H1 (cell line): ENCODE results near the gene GTF2IRD1. TPM values are rescaled to one million over a fixed set of nuclear protein-coding genes. Genes with fewer than 3 reads are reported as not detected.

Source experiments
- CTCF ChIA-PET: fragments of 300-600 bp; sonication (Branson Sonifier 250); formaldehyde crosslinking; loops from one replicate; lab custom pipeline; 2021; ENCODE audit not compliant: partially characterized antibody; lab: Charles Lee
- POLR2A ChIA-PET: fragments of 300-600 bp; sonication (Branson Sonifier 250); formaldehyde crosslinking; loops from one replicate; lab custom pipeline; 2021; ENCODE audit warnings: inconsistent platforms; ENCODE audit not compliant: partially characterized antibody; lab: Charles Lee
- DNase-seq, 2 experiments: peaks; one replicate each; pipeline versions ENCODE4 v3.0.0 to v3.0.0-alpha.2; 2010 to 2022; ENCODE audit warnings: low spot score in 2 of 2, low read depth in 1 of 2, mixed read lengths in 1 of 2
- FAIRE-seq: peaks from 2 replicates; lab custom pipeline; 2011; peaks lifted over from hg19 to GRCh38; lab: Jason Lieb, UNC
- H2AFZ ChIP-seq: 2 replicates; pipeline ENCODE4 v1.8.1; 2012; ENCODE audit warnings: low read length, inconsistent platforms
- H2AK5ac ChIP-seq: 2 replicates; pipeline ENCODE4 v1.6.1; 2013; ENCODE audit warnings: low read depth, low read length
- H2BK120ac ChIP-seq: replicated peaks from 2 replicates; pipeline ENCODE3; 2013; ENCODE audit warnings: low read depth, low read length, inconsistent platforms
- H2BK12ac ChIP-seq: 2 replicates; pipeline ENCODE4 v1.6.1; 2013; ENCODE audit warnings: low read depth, low read length
- H2BK15ac ChIP-seq: 2 replicates; pipeline ENCODE4 v1.6.1; 2013; ENCODE audit warnings: low read length
- H2BK20ac ChIP-seq: 2 replicates; pipeline ENCODE4 v1.6.1; 2013; ENCODE audit warnings: low read length
- H2BK5ac ChIP-seq: 2 replicates; pipeline ENCODE4 v1.6.1; 2013; ENCODE audit warnings: low read depth, low read length
- H3K14ac ChIP-seq: 2 replicates; pipeline ENCODE4 v1.6.1; 2013; ENCODE audit warnings: inconsistent platforms; ENCODE audit not compliant: insufficient read length
- H3K18ac ChIP-seq: 2 replicates; pipeline ENCODE4 v1.6.1; 2013; ENCODE audit warnings: low read length; ENCODE audit errors: extremely low read depth
- H3K23ac ChIP-seq: 2 replicates; pipeline ENCODE4 v1.6.1; 2013; ENCODE audit warnings: inconsistent platforms; ENCODE audit not compliant: insufficient read length
- H3K23me2 ChIP-seq: 2 replicates; pipeline ENCODE4 v1.6.1; 2013; ENCODE audit warnings: low read depth, low read length
- H3K27ac ChIP-seq: 2 replicates; pipeline ENCODE4 v1.6.1; 2011; ENCODE audit warnings: low read depth, low read length, inconsistent platforms
- H3K27me3 ChIP-seq, 4 experiments: replicated peaks in 1 of 4; 1 replicate in 1 of 4; 2 replicates in 3 of 4; pipeline versions ENCODE4 v1.6.1 to v1.8.1; 2011 to 2013; ENCODE audit warnings: low read length in 3 of 4, mild to moderate bottlenecking in 3 of 4, inconsistent platforms in 2 of 4, mixed read lengths in 2 of 4, moderate library complexity in 1 of 4; ENCODE audit not compliant: control insufficient read depth in 3 of 4, insufficient read depth in 3 of 4; ENCODE audit errors: extremely low read depth in 1 of 4
- H3K36me3 ChIP-seq, 4 experiments: 2 replicates each; pipeline versions ENCODE4 v1.6.1 to v1.8.1; 2011 to 2013; ENCODE audit warnings: mild to moderate bottlenecking in 4 of 4, low read length in 3 of 4, moderate library complexity in 2 of 4, control low read depth in 1 of 4, inconsistent platforms in 1 of 4; ENCODE audit not compliant: insufficient read depth in 4 of 4, control insufficient read depth in 2 of 4
- H3K4ac ChIP-seq: replicated peaks from 2 replicates; pipeline ENCODE3; 2013; ENCODE audit warnings: low read length, low read depth, mixed read lengths, inconsistent platforms; ENCODE audit not compliant: insufficient read length
- H3K4me1 ChIP-seq, 4 experiments: replicated peaks in 1 of 4; 1 replicate in 1 of 4; 2 replicates in 3 of 4; pipeline versions ENCODE4 v1.6.1 to v1.8.1; 2011 to 2013; ENCODE audit warnings: low read length in 3 of 4, inconsistent platforms in 2 of 4, mixed read lengths in 1 of 4; ENCODE audit not compliant: insufficient read depth in 4 of 4, control insufficient read depth in 3 of 4
- H3K4me2 ChIP-seq, 2 experiments: 2 replicates each; pipeline versions ENCODE4 v1.6.1 to v1.8.1; 2011 to 2013; ENCODE audit warnings: low read depth in 2 of 2, low read length in 2 of 2, control low read depth in 1 of 2, inconsistent platforms in 1 of 2, mild to moderate bottlenecking in 1 of 2; ENCODE audit not compliant: insufficient read depth in 1 of 2
- H3K4me3 ChIP-seq, 4 experiments: fragments of 200-600, 300-600 bp in 1 of 4; sonication (generic), shearing (Covaris generic), sonication (Bioruptor Twin) in 1 of 4; 2 replicates each; pipeline versions ENCODE4 v1.5.1 to v1.8.1; 2011 to 2016; ENCODE audit warnings: low read length in 4 of 4, low read depth in 3 of 4, control low read depth in 2 of 4, inconsistent platforms in 2 of 4, mild to moderate bottlenecking in 2 of 4, mixed read lengths in 1 of 4, moderate library complexity in 1 of 4; ENCODE audit not compliant: insufficient read depth in 2 of 4; ENCODE audit errors: extremely low read depth in 1 of 4
- H3K56ac ChIP-seq: replicated peaks from 2 replicates; pipeline ENCODE3; 2013; ENCODE audit warnings: low read depth, mild to moderate bottlenecking, mixed read lengths, low read length, inconsistent platforms; ENCODE audit not compliant: insufficient read length
- H3K79me1 ChIP-seq: 2 replicates; pipeline ENCODE4 v1.6.1; 2013; ENCODE audit warnings: low read depth, low read length, control low read depth
- H3K79me2 ChIP-seq, 2 experiments: 2 replicates each; pipeline versions ENCODE4 v1.6.1 to v1.8.1; 2012 to 2013; ENCODE audit warnings: low read length in 2 of 2, mild to moderate bottlenecking in 2 of 2, inconsistent platforms in 1 of 2; ENCODE audit not compliant: insufficient read depth in 2 of 2, control insufficient read depth in 1 of 2
- H3K9ac ChIP-seq, 4 experiments: replicated peaks in 1 of 4; 1 replicate in 1 of 4; 2 replicates in 3 of 4; pipeline versions ENCODE4 v1.6.1 to v1.8.1; 2011 to 2013; ENCODE audit warnings: low read depth in 3 of 4, low read length in 3 of 4, control low read depth in 2 of 4, mild to moderate bottlenecking in 2 of 4, moderate library complexity in 2 of 4, inconsistent platforms in 1 of 4; ENCODE audit errors: extremely low read depth in 1 of 4
- H3K9me3 ChIP-seq, 2 experiments: 2 replicates each; pipeline versions ENCODE4 v1.6.1 to v1.8.1; 2012 to 2013; ENCODE audit warnings: mild to moderate bottlenecking in 2 of 2, moderate library complexity in 2 of 2, control low read depth in 1 of 2, inconsistent platforms in 1 of 2, low read depth in 1 of 2, low read length in 1 of 2, mixed read lengths in 1 of 2; ENCODE audit not compliant: insufficient read depth in 2 of 2
- H4K20me1 ChIP-seq, 2 experiments: replicated peaks in 1 of 2; 2 replicates each; pipeline versions ENCODE3 to v1.8.1; 2011 to 2013; ENCODE audit warnings: inconsistent platforms in 2 of 2, low read length in 2 of 2, mild to moderate bottlenecking in 1 of 2; ENCODE audit not compliant: insufficient read depth in 2 of 2, control insufficient read depth in 1 of 2
- H4K5ac ChIP-seq: 2 replicates; pipeline ENCODE4 v1.6.1; 2013; ENCODE audit warnings: low read length, low read depth, mixed read lengths, inconsistent platforms; ENCODE audit not compliant: insufficient read length
- H4K8ac ChIP-seq: 2 replicates; pipeline ENCODE4 v1.8.0; 2013; ENCODE audit warnings: mild to moderate bottlenecking, moderate library complexity, low read length, inconsistent platforms; ENCODE audit not compliant: insufficient read depth; ENCODE audit errors: extremely low read depth
- H4K91ac ChIP-seq: replicated peaks from 2 replicates; pipeline ENCODE3; 2013; ENCODE audit warnings: low read length, mixed read lengths, inconsistent platforms; ENCODE audit not compliant: insufficient read length
- CBX5 ChIP-seq: fragments of 300-800, 300-1000 bp; sonication (generic); IDR thresholded peaks from 2 replicates; pipeline ENCODE4 v1.7.1; 2016; ENCODE audit warnings: antibody characterized with exemption, low read length, low read depth
- E2F6 ChIP-seq: IDR thresholded peaks from 2 replicates; pipeline ENCODE4 v1.6.1; 2012; ENCODE audit warnings: inconsistent platforms
- FOSL1 ChIP-seq: IDR thresholded peaks from 2 replicates; pipeline ENCODE4 v1.6.1; 2011; ENCODE audit warnings: mild to moderate bottlenecking, low read depth, low read length, moderate library complexity; ENCODE audit not compliant: insufficient read depth
- GABPA ChIP-seq: IDR thresholded peaks from 2 replicates; pipeline ENCODE4 v1.6.1; 2011; ENCODE audit warnings: mild to moderate bottlenecking, low read length, moderate library complexity, borderline replicate concordance; ENCODE audit not compliant: insufficient read depth
- HDAC2 ChIP-seq, 2 experiments: fragments of 300-600 bp in 1 of 2; sonication (generic) in 1 of 2; IDR thresholded peaks; 2 replicates each; pipeline ENCODE4 v1.6.1; 2011 to 2012; ENCODE audit warnings: low read depth in 2 of 2, low read length in 2 of 2, mild to moderate bottlenecking in 2 of 2, moderate library complexity in 2 of 2, borderline replicate concordance in 1 of 2, inconsistent platforms in 1 of 2
- KDM5A ChIP-seq: fragments of 200-600 bp; IDR thresholded peaks from 2 replicates; pipeline ENCODE4 v1.7.1; 2012; ENCODE audit warnings: mild to moderate bottlenecking, low read length, inconsistent platforms, mixed read lengths
- RBBP5 ChIP-seq: IDR thresholded peaks from 2 replicates; pipeline ENCODE4 v1.7.1; 2012; ENCODE audit warnings: low read depth, mild to moderate bottlenecking, inconsistent platforms, low read length, moderate library complexity, borderline replicate concordance
- SIX5 ChIP-seq: IDR thresholded peaks from 2 replicates; pipeline ENCODE4 v1.6.1; 2011; ENCODE audit warnings: mild to moderate bottlenecking, low read depth, low read length
- SP1 ChIP-seq: IDR thresholded peaks from 2 replicates; pipeline ENCODE4 v1.6.1; 2011; ENCODE audit warnings: low read depth, low read length
- TAF7 ChIP-seq: optimal IDR thresholded peaks from 2 replicates; pipeline ENCODE3; 2011; ENCODE audit warnings: low read depth, mild to moderate bottlenecking, inconsistent platforms, low read length, moderate library complexity, borderline replicate concordance
- WGBS, 2 experiments: shearing (Covaris generic) in 1 of 2; methylation state at CpG; one replicate each; pipeline versions ENCODE4 v1.1.6 to v1.1.7; 2013 to 2015; ENCODE audit warnings: low lambda C conversion rate in 2 of 2, mixed read lengths in 2 of 2, inconsistent platforms in 1 of 2, low coverage in 1 of 2, missing lambda C conversion rate in 1 of 2; ENCODE audit not compliant: insufficient replicate concordance in 2 of 2, insufficient coverage in 1 of 2, insufficient read length in 1 of 2; ENCODE audit errors: extremely low coverage in 1 of 2, missing lambda C conversion rate in 1 of 2; 5-methylcytosine and 5-hydroxymethylcytosine counted together
- polyA plus RNA-seq, 7 experiments: library from polyadenylated mRNA; depleted of rRNA in 3 of 7; stranded (reverse) in 5 of 7; unstranded in 2 of 7; fragments of >200 nt in 5 of 7; fragments of 200-250 nt in 2 of 7; gene quantifications; 1 replicate in 5 of 7; 2 replicates in 1 of 7; 4 replicates in 1 of 7; pipeline versions ENCODE4 v1.2.1 to v1.2.3, GENCODE V29; 2011 to 2013; ENCODE audit warnings: missing spikeins in 2 of 7, mixed read lengths in 2 of 7
- total RNA-seq: library from RNA; stranded (reverse); fragmentation: NEBNext Ultra II Directional; extraction: Animal tissue kit (Norgen Biotek cat#: 25700); gene quantifications from 2 replicates; pipeline ENCODE4 v1.2.1, GENCODE V29; 2021

Gene GTF2IRD1
- total and polyA plus RNA-seq, 2 of the 8 experiments (the other 6 are each of a cell fraction or from before 2014, with no cell fraction given): 27.4 to 45.4 TPM

GRCh38 chr7:74498354-74498753 is 44.6 kb downstream of the GTF2IRD1 start:
- H2AK5ac ChIP-seq: no peak overlapping the region
- H4K20me1 ChIP-seq: peaks cover 5 to 23% of the 10 kb centered on the region in 2 experiments
- no peak overlapping the region for H2BK12ac ChIP-seq
- FAIRE-seq: no peak
- no peak overlapping the region for H2AFZ ChIP-seq
- peaks cover 14% of the 10 kb centered on the region for H3K79me1 ChIP-seq
- no peaks in the 10 kb centered on the region; a peak in 1 of 7 replicates for H3K27me3 ChIP-seq
- peaks cover 6% of the 10 kb centered on the region for H3K23me2 ChIP-seq
- no peak overlapping the region for H4K5ac ChIP-seq
- WGBS, 2 experiments: 95% methylated on average over 4 of the region's 4 CpGs; no CpG with 5 or more reads in 1 of the 2 experiments
- H3K27ac ChIP-seq: no peak overlapping the region
- ChIA-PET CTCF (interaction anchor here (1.3 kb wide), 2 partner anchors 68 to 72 kb away, joined by 3 read pairs; no protein-coding TSS in a partner anchor), POLR2A (interaction anchor here (1.0 to 2.5 kb wide), 4 partner anchors 9 to 22 kb away, joined by 3 to 8 read pairs (median 6); no protein-coding TSS in a partner anchor)
- no peak overlapping the region for H3K4me3 ChIP-seq
- no peak overlapping the region for H2BK15ac ChIP-seq
- H4K8ac ChIP-seq: no peak overlapping the region
- no peak overlapping the region for H3K4ac ChIP-seq
- no peak for DNase-seq
- H3K4me1 ChIP-seq: peaks cover 0 to 7% (median 0%) of the 10 kb centered on the region in 4 experiments; a peak in 3 of 7 replicates
- no peak overlapping the region for H2BK5ac ChIP-seq
- H2BK20ac ChIP-seq: no peak overlapping the region
- H4K91ac ChIP-seq: no peak overlapping the region
- H3K4me2 ChIP-seq: no peak overlapping the region
- no peak overlapping the region for H3K18ac ChIP-seq
- H3K36me3 ChIP-seq: no peaks in the 10 kb centered on the region
- H3K79me2 ChIP-seq: peaks cover 0 to 34% of the 10 kb centered on the region in 2 experiments; a peak in 1 of 4 replicates
- H3K14ac ChIP-seq: no peak overlapping the region
- no peak overlapping the region for H3K23ac ChIP-seq
- H2BK120ac ChIP-seq: no peak overlapping the region
- no peak overlapping the region for H3K56ac ChIP-seq
- H3K9ac ChIP-seq: no peak overlapping the region
- no peaks in the 10 kb centered on the region for H3K9me3 ChIP-seq
- TF ChIP-seq TAF7 (no peak), HDAC2 (IDR thresholded peaks at IDR 0.05; ENCODE audit: borderline replicate concordance in 1 of 2, low read depth in 2 of 2, low read length in 2 of 2) (no peak), E2F6 (no peak), RBBP5 (no peak), FOSL1 (no peak), SP1 (no peak), SIX5 (no peak), GABPA (no peak), KDM5A (no peak), CBX5 (no peak)
